C4-2B (cell line): ENCODE measurements around the gene ZNF212.

Experiments
- CTCF ChIP-seq: fragments of 450-650 bp; conservative IDR thresholded peaks from 2 replicates; pipeline ENCODE4 v1.5.1; 2017; ENCODE audit warnings: mild to moderate bottlenecking
- ZFX ChIP-seq: fragments of 450-650 bp; IDR thresholded peaks from 2 replicates; pipeline ENCODE4 v1.6.1; 2017

GRCh38 chr7:149261829-149262617 lies 22.6 kb downstream of the ZNF212 start, which contains the start of gene ZNF783:
- TF ChIP-seq CTCF (peak; percentile 99), ZFX (peak; percentile 100)
